HG02938 (cell line): Measurements from ENCODE around the gene CSHL1.
"Not testable (repeated sequence)": the region's sequence is repeated elsewhere in the genome, so short reads cannot be mapped to it uniquely, and the experiment has no call there.

Source experiments
- ATAC-seq: cut with Tn5 transposase; IDR thresholded peaks from one replicate; pipeline ENCODE4 v1.9.1; 2021; ENCODE audit warnings: mild to moderate bottlenecking, moderate library complexity; ENCODE audit not compliant: unreplicated experiment

Gene CSHL1

DNA sequence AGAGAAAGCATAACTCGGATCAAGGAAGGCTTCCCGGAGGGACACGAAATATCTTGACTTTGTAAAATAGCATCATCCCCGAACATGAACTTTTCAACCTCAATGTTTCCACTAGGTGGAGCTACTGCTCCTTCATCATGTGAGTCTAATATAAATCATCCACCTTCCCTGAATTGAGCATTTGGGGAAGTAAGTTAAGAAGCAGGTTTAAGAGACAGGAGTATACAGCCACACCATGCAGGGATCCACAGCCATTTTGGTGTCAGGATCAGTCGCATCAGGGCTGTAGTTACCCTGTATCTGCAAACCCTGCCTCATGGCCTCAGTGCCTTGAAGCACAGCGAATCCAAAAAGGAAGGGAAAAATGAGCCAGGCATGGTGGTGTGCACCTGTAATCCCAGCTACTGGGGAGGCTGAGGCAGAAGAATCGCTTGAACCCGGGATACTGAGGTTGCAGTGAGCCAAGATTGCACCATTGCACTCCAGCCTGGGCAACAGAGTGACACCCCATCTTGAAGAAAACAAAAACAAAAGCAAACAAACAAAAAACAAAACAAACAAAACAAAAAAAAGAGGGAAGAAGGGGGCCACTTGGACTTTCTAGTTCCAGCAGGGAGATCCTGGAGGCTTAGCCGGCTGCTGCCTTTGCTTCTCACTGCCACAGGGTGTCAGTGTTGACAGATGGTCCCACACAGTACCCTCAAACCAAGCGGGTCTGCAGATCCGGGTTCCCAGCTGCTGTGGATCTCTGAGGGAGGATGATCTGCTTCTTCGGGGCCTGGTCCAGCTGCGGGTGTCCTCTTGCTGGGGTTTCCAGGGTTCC, 21.8 kb downstream of the CSHL1 start:
- ATAC-seq = not testable (repeated sequence)

DNA sequence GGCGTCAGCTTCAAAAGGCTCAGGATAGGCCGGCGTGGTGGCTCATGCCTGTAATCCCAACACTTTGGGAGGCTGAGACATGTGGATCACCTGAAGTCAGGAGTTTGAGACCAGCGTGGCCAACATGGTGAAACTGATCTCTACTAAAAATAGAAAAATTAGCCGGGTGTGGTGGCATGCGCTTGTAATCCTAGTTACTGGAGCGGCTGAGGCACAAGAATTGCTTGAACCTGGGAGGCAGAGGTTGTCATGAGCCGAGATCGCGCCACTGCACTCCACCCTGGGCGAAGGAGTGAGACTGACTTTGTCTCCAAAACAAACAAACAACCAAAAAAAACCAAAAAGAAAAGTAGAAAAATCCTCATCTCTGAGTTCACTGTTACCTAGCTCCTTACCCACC, 25.9 kb downstream of the CSHL1 start:
- not testable (repeated sequence) for ATAC-seq

DNA sequence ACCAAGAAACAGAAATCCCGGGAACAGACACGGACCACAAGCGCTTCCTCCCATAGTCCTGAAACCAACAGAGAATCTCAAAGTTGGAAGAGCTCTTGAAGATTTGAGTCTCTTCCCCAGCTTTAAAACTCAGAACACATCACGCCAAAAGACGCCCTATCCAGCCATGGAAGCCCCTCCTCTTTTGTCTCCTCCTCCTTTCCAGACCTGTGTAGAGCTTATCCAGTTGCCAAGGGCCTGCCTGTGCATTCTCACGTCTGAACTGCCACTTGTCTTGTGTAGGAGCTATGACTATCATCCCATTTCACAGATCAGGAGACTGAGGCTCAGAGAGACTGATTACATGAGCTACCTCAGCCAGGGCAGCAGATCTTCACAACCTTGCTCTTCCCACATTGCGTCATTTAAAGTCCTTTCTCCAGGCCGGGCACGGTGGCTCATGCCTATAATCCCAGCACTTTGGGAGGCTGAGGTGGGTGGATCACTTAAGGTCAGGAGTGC, 28.4 kb downstream of the CSHL1 start:
- not testable (repeated sequence) for ATAC-seq

DNA sequence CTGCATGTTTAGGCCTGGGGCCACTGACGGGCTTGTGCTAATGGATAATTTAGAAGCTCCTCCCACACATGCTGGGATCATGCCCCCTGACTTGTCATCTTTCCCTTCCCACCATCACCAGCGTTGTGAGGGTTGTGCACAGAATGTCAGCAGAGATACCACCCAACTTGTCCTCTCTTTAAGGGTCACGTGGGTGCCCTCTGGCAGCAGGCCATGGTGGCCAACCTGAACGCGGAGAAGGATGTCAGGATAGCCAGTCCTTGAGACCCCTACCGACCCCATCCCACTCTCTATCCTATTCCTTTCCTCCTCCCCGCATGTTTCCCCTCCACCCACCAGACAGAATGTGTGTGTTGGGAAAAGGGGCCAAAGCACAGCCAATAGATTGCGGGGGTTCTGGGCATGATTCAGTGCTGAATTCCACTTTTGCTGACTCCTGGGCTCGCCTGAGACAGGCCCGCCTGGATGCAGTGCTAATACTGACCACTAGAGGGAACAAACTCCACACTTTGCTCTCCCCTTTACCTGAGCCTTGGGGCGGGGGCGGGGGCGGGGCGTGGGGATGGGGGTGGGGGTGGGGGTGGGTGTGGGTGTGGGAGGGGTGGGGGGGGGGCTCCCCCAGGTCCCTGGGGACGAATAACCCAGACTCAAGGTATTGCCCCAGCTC, 29.0 kb downstream of the CSHL1 start, which contains the start of gene GH2:
Gene GH2, minus strand, starts transcription at position 10 of the 667 bp plus-strand sequence. CDS start 143 bp downstream, outside the sequence.
- no peak for ATAC-seq

DNA sequence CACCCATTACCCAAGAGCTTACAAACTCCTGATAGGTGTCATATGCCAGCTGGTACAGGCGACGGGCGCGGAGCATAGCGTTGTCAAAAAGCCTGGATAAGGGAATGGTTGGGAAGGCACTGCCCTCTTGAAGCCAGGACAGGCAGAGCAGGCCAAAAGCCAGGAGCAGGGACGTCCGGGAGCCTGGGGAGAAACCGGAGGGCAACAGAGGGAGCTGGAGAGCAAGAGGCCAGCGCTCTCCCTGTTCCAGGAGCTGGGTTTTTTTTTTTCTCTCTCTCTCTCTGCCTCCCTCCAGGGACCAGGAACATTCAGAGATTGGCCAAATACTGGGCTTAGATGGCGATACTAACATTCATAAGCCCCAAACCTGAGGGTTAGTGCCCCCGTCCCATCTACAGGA, 29.7 kb downstream of the CSHL1 start:
- ATAC-seq = not testable (repeated sequence)

DNA sequence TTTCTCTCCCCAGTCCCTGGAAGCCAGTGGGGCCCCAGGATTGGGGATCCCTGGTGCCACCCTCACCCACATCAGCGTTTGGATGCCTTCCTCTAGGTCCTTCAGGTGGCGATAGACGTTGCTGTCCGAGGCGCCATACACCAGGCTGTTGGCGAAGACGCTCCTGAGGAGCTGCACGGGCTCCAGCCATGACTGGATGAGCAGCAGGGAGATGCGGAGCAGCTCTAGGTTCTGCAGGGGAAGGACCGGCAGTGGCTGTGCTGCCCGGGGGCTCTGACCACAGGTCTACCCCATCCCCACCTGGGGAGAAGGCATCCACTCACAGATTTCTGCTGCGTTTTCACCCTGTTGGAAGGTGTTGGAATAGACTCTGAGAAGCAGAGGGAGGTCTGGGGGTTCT, 30.4 kb downstream of the CSHL1 start:
- ATAC-seq = no peak

DNA sequence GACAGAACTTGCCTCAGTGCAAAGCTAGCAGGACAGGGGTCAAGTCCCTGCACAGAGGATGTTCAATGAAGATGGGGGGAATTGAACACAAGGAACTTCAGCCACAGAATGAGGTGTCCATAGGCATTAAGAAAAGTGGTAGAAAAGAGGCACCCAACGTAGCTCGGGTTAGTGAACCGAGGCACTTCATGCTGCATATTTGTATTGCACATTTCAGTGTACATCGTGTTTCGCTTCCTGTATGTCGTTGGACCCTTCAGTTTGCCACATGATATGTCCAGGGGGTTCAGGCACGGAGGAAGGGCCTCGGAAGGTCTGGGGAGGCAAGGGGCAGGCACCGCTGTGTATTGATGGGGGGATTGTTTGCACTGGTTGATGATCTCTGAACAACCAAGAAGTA, 32.6 kb downstream of the CSHL1 start:
- not testable (repeated sequence) for ATAC-seq

DNA sequence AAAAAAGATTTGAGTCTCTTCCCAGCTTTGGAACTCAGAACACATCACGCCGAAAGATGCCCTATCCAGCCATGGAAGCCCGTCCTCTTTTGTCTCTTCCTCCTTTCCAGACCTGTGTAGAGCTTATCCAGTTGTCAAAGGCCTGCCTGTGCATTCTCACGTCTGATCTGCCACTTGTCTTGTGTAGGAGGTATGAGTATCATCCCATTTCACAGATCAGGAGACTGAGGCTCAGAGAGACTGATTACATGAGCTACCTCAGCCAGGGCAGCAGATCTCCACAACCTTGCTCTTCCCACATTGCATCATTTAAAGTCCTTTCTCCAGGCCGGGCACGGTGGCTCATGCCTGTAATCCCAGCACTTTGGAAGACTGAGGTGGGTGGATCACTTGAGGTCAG, 36.4 kb downstream of the CSHL1 start:
- not testable (repeated sequence) for ATAC-seq

DNA sequence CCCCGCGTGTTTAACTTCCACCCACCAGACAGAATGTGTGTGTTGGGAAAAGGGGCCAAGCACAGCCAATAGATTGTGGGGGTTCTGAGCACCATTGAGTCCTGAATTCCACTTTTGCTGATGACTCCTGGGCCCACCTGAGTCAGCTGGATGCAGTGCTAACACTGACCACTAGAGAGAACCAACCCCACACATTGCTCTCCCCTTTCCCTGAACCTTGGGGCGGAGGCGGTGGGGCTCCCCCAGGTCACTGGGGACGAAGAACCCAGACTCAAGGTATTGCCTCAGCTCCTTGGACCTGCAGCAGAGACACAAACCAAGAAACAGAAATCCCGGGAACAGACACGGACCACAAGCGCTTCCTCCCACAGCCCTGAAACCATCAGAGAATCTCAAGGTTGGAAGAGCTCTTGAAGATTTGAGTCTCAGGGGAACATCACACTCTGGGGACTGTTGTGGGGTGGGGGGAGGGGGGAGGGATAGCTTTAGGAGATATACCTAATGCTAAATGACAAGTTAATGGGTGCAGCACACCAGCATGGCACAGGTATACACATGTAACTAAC, 36.9 kb downstream of the CSHL1 start:
- ATAC-seq = not testable (repeated sequence)

DNA sequence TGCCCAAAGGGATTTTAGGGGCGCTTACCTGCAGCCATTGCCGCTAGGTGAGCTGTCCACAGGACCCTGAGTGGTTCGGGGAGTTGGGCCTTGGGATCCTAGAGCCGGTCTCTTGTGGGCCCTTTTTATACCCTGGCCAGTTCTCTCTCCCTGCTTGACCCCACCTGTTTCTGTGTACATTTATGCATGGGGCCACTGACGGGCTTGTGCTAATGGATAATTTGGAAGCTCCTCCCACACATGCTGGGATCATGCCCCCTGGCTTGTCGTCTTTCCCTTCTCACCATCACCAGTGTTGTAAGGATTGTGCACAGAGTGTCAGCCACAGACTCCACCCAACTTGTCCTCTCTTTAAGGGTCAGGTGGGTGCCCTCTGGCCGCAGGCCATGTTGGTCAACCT, 37.5 kb downstream of the CSHL1 start, which contains the start of gene CSH2:
Gene CSH2, minus strand, starts transcription at position 101 of the 400 bp plus-strand sequence. Its CDS starts 63 bp downstream, at position 38.
- not testable (repeated sequence) for ATAC-seq

DNA sequence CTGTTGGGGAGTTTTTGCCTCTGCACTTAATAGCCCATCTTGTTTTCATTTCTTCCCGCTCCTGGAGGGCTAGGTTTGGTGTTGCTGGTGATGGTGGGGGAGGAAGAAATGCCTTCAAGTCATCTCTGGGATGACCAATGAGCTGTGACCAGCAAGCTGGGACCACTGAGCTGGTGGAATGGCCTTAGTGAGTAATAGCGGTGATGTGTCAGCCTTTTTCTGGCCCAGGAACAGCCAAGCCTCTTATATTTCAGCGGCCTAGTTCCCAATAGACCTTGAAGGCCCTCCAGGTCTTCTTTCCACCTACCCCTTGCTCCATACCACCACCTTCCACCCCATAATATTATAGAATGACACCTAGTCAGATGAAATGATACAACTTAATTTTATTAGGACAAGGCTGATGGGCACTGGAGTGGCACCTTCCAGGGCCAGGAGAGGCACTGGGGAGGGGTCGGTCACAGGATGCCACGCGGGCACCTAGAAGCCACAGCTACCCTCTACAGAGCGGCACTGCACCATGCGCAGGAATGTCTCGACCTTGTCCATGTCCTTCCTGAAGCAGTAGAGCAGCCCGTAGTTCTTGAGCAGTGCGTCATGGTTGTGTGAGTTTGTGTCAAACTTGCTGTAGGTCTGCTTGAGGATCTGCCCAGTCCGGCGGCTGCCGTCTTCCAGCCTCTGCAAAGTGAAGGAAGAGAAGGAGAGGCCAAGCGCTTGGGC, 39.3 kb downstream of the CSHL1 start:
- not testable (repeated sequence) for ATAC-seq

DNA sequence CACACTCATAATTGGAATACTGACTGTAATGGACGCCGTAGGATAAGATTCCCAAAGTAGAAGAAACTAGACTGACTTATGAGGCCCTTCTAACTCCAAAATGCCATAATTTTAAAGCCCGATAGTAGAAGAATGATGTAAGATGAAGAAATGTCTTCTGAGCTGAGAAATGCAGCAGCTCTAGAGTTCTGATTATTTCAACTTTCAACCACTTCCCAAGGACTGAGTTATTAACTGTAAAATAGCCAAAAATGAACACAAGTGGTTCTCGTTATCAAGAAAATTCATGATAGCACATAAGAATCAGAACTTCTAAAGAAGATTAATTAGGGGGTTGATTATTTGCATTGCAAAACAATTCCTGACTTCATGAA, 40.8 kb downstream of the CSHL1 start:
- not testable (repeated sequence) for ATAC-seq

DNA sequence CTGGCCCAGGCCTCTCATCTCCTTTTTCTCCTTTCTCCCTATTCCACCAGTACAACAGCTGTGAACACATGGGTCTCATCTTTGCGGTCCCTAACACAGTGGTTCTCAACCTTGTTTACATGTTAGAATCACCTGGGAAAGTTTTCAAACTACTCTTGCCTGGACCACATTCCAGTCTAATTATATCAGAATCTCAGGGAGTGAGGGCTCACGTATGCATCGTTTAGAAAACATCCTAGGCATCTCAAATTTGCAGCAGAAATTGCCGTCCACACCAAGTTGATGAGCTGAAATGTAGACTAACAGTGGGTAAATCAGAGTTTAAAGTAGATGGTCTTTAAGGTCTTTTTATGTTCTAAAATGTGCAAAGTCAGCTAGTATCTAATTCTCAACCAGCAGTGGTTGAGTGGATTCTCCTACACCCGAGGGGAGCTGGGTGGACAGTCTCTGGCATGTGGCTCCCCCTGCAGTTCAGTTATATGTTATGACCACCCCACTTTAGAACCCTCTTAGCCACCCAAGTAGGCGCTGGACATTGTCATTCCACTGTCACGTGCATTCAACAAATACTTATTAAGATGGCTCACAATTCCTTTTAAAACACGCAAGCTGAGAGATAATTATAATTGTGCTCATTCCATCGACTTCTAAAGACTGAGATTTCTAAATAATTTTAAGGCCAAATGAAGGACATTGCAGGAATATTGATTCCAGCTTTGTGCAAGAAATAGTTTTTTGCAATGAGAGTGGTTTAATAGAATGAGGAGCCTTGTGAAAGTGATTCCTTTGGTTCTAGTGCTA, 41.4 kb downstream of the CSHL1 start:
- not testable (repeated sequence) for ATAC-seq

DNA sequence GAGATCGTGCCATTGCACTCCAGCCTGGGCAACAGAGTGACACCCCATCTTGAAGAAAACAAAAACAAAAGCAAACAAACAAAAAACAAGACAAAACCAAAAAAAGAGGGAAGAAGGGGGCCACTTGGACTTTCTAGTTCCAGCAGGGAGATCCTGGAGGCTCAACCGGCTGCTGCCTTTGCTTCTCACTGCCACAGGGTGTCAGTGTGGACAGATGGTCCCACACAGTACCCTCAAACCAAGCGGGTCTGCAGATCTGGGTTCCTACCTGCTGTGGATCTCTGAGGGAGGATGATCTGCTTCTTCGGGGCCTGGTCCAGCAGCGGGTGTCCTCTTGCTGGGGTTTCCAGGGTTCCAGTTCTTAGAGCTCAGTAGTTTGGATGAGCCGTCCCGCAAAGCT, 44.4 kb downstream of the CSHL1 start:
- ATAC-seq = not testable (repeated sequence)
